ENCODE data around the gene TRMT2B. TPM values are rescaled to one million over a fixed set of nuclear protein-coding genes. Genes with fewer than 3 reads are reported as not detected.
"Not testable (repeated sequence)": the region's sequence is repeated elsewhere in the genome, so short reads cannot be mapped to it uniquely, and the experiment has no call there.

Gene TRMT2B, protein sequence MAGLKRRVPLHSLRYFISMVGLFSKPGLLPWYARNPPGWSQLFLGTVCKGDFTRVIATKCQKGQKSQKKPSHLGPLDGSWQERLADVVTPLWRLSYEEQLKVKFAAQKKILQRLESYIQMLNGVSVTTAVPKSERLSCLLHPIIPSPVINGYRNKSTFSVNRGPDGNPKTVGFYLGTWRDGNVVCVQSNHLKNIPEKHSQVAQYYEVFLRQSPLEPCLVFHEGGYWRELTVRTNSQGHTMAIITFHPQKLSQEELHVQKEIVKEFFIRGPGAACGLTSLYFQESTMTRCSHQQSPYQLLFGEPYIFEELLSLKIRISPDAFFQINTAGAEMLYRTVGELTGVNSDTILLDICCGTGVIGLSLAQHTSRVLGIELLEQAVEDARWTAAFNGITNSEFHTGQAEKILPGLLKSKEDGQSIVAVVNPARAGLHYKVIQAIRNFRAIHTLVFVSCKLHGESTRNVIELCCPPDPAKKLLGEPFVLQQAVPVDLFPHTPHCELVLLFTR
- 14.5 and 17.1 TPM in 2 replicates for total RNA-seq

DNA sequence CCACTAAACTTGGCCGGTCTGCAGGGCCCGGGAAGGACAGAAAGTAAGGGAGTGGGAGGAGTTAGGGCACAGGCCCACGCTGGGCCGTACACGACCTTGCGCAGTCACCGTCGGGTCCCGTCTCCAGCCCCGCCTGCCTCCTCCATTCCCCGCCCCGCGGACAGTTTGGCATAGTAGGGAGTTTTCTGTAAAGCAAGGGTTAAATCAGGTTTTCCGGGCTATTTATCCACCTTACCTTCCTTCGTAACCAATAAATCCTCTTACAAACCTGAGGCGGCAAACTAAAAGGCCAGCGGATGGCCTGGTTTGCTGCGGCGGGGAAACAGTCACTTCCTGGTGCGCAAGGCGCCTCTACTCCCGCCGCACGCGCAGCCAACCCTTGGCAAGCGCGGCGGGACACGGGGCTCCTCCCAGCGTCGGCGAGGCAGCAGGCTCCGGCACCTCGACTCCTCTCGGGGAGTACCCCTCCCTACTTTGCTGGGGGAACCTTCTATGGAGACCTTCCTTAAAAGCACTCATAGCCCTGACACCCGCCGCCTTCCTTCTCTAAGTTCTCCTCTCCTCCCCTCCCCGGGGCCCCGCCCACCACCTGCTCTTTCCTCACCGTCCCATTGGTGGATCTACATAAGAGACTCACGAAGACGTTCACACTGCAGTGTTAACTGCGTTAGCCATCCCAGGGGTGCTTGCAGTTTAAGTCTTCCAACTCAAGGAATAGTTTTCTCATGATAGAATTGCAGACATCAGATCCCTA lies at the start of gene TRMT2B:
TRMT2B (minus strand) TSS at position 563 of the 754 bp plus-strand sequence. CDS start 9,822 bp downstream, outside the sequence.
- DNase-seq (ENCODE audit: low read depth in 2 of 2): peak; percentile 10 to 69

DNA sequence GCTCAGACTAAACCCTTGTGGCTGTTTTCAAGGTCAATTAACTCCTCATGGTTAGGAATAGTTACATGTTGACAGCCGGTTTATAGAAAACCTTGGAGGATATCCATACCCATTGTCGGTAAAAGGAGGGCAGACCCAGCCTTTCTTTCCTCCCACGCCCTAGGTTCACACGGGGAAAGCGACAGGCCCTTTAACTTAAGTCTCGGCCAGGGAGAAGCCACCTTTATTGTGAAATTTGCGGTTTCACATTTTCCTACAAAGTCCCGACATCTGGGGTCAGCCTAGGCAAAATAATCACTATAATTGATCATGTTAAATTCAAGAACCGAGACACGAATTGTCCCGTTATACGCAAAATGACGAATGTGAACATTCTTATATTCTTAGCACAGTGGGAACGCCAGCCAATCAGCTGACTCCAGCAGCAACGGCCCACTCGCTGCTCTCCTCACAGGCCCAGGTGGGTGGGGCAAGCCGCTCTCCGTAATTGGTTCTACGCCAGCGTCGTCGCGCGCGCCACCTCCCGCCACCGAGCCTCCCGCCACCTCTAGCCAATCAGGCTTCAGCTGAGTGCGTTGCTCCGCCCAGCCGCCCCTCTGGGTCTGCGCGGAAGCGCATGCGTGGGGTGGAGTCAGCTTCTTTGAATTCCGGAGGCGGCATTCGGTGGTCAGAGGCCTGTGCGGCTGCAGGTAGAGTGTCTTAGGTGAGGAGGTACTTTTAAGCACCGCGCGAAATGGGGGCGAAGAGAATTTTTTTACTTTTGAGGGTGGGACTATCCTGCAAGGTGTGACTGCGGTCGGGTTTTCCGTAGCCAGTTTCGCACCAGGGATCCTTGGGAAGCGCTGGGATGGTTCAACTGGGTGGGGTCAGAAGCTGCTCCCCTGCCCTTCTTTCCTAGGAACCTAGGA lies 45.9 kb upstream of the TRMT2B start, which contains the start of gene CENPI:
CENPI (plus strand) TSS at position 659 of the 908 bp plus-strand sequence. CDS start 2,867 bp downstream, outside the sequence.
- DNase-seq (ENCODE audit: low read depth in 2 of 2): peak; percentile 82 to 95

DNA sequence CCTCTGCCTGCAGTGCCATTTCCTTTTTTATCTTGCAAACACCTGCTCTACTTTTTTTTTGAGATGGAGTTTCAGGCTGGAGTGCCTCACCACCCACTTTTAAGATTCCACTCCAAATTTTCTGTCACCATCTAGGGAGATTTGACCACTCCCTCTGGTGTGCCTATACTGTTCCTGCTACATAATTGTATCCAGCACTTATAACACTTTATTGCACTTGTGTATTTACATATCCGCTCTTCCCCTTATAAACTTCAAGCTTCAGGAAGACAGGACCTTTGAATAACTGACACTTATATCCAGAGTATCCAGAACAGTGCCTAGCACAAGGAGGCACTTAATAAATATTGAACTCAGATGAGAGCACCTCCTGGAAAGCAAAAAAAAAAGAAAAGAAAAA lies 39.9 kb upstream of the TRMT2B start:
- DNase-seq (ENCODE audit: low read depth in 2 of 2): no peak

DNA sequence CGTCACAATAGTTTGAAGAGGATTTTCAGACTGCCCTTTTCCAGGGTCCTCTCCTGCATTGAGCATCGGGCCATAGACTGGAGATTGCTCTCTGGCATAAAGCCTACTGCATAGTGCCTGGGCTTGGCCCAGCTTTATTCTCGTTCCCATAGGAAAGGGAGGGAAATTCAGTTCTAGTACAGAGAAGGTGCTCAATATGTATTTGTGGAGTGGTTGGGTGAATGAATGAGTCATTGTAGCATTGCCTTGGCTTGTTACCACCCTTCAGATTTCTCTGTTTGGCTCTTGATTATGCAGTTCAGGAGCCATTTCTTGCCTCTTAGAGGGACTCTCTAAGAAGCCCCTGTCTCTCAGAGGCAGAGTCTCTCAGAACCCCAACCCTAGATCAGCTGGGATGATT lies 29.3 kb upstream of the TRMT2B start:
- DNase-seq (ENCODE audit: low read depth in 2 of 2): no peak

DNA sequence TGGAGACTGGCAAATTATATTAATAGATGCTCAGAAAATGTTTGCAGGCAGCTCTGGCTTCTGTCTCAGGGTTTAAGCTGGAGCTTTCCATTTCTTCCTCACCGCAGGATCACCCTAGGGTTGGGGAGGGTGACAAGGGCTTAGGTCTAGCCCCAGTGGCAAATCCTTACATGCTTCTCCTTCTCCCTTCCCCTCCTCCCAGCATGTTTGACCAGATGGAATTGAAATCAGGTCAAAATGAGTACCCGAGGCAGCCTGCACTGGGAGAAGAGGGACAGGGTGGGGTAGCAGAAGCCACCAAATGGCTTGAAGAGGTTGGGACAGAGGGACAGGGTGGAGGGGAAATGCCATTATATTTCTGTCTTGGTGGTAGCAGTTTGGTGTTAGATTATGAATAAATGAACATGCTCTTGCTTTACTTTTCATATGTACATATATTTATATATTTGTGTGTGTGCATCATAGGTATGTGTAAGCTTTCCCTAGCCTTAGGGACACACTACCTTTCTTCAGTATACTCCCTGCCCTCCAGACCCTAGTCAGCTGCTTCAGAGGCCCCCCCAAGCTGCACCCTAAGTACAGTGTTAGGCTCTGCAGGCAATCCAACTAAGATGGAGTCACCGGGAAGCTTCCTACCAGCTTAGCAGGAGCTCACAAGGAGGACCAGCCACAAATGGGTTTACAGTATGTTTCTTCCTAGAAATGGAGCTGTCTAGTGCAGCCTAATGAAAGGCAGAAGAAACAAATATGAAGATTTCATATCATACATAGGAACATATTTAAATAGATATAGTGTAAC lies 28.6 kb upstream of the TRMT2B start:
- DNase-seq (ENCODE audit: low read depth in 2 of 2): no peak

DNA sequence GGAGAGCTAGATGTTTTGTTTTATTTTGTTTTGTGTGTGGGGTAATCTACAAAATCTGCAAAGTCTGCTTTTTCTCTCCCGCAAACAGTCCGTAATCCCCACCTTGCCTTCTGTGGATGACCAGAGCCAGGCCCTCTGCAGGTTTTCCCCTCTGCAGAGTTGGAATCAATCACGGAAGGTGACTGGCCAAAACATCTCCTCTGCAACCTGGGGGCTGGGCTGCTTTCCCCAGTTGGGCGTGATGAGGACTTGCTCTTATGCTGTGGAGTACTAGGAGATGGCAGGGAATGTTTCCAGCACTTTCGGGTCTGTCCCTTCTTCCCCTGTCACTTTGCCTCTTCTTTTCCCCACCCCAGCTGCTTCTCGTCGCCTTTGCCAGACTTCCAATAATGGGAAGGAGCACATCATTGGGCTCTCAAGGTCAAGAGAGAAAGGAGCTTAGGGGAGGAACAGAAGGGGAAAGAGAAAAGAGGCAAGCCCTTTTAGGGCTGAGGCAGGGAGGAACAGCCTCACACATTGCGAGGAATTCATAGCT lies 27.9 kb upstream of the TRMT2B start:
- no peak for DNase-seq (ENCODE audit: low read depth in 2 of 2)

DNA sequence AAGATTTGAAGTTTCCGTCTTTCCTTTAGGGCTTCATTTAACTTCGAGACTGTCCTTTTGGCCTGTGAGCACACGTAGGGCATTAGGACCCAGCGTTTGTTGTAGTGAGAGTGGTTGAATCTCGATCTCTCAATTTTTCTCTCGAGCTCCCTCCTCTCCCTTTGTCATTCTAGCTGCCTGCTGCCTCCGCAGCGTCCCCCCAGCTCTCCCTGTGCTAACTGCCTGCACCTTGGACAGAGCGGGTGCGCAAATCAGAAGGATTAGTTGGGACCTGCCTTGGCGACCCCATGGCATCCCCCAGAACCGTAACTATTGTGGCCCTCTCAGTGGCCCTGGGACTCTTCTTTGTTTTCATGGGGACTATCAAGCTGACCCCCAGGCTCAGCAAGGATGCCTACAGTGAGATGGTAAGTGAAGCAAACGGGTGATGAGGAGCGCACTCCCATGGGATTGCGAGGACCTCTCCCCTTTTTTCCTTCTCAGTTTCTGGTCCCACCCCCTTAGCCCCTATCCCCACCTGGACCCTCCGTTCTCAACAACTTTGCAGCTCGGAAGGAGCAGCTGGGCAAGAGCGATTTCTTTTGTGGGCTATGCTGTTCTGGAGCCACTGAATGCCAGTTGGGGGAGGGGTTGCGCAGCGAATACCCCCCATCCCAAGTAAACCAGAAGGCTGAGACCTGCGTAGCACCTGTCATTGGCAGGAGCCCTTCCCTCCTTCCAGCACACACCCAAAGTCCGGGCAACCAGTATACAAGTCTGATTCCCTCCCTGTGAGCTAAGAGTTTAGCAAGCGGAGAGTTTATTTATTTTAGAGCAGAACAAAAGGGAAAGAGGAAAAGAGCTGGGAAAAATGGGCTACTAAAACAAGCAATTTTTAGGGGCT lies 27.0 kb upstream of the TRMT2B start, which contains the start of gene TMEM35A:
TMEM35A (plus strand) TSS at position 164 of the 883 bp plus-strand sequence; CDS start at position 288, 124 bp downstream.
- peak in 1 of 2 donors; percentile 16 for DNase-seq (ENCODE audit: low read depth in 2 of 2)

DNA sequence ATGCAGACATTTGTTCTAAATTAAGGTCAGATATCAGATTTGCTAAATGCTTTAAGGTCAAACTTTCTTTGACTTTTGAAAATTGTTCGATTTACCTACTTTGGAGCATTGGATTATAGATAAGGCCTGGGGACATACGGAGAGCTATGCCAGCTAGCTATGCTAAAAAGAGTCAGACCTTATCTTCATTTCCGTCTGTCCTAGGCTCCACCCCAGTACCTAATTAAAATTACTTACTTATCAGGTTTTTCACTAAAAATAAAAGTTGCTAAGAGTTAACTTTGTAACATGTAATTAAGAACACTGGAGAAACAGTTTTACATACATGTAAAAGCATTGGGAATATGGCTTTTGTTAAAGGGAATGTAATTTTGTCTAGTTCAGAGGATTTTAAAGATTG lies 19.7 kb upstream of the TRMT2B start:
- no peak for DNase-seq (ENCODE audit: low read depth in 2 of 2)

DNA sequence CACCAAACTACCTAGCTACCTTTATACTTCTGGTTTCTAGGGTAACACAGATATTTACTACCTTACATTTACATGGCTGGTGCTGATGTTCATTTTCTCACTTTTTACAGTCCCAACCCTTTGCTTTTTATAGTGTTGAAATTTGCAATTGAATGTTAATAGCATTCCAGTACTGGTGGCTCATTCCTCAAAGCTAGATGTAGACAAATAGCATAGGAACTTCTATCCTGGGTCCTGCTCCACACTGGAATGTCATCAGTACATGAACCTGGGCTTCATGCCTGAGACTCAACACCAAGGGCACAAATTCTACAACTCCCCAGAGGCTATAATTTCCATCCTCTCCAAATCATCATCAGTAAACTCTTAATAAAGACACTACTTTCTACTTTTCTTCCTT lies 10.3 kb upstream of the TRMT2B start:
- DNase-seq (ENCODE audit: low read depth in 2 of 2): no peak

DNA sequence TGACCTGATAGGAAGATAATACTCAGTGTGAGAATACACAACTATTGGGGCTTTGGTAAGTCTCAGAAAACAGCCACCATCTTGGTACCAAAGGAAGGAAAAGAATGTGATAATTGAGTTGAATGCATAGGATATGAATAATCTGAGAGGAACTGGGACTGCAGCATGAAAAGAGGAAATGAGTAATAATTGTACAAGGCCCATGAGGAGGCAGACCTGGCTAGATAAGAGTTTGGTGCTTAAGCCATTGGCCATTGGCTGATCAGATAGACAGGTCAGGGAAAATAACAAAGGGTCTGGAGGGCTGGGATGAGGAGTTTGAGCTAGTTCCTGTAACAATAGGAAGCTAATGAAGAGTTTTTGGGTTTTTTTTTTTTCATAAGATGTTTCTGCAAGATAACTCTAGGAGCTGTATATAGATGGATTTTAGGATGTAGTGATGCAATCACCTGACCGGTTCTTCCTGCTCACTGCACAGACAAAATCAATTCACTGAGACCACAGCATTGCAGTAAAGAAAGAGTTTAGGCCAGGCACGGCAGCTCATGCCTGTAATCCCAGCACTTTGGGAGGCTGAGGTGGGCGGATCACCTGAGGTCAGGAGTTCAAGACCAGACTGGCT lies 5.3 kb upstream of the TRMT2B start:
- DNase-seq (ENCODE audit: low read depth in 2 of 2): peak; percentile 32 to 88

DNA sequence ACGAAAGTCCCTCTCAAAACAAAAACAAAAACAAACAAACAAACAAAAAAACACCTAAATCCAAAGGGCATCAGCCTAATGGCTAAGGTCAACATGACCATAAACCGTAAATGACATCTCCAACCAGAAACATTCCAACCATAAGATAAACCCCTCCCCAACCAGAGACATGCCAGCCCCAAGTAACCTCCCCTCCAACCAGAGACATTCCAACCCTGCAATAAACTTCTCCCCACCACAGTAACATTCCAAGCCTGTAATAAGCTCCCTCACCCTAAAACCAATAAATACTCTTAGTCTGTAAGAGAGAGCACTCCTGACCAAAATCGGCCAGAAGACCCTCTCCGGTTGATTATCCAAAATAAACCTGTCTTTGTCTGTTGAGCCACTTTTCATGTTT lies 4.6 kb upstream of the TRMT2B start:
- not testable (repeated sequence) for DNase-seq (ENCODE audit: low read depth in 2 of 2)

DNA sequence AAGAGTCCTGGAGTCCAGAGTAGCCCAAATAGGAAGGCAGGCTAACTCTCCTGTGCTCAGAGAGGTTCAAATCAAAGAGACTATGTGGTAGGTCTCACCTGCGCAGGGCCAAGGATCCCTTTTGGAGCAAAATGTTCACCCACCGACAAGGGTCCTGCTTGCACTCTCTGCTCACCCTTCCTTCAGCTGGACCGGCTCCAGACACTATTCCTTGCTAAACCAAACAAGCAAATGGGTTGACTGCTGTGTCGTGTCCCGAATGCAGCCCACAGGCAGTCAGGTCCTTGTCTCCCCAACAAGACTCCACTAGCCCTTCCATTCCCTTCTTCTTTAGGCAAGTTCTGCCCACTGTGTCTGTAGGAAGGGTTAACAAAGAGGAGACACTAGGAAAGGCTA lies 760 bp downstream of the TRMT2B start:
- no peak for DNase-seq (ENCODE audit: low read depth in 2 of 2)

DNA sequence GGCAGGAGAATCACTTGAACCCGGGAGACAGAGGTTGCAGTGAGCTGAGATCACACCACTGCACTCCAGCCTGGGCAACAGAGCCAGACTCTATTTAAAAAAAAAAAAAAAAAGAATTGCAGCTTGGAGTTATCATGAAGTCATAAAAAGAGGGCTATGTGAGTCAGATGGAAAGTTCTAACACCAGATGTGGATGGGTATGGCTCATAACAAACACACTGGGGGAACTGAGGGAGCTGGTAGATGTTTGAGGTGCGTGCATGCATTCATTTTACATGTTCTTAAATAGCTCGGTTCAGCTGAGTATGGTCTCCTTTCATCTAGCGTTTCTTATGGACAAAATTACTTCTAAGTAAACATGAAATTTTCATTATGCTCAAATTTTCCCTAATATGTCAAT lies 11.7 kb downstream of the TRMT2B start:
- DNase-seq (ENCODE audit: low read depth in 2 of 2): no peak

DNA sequence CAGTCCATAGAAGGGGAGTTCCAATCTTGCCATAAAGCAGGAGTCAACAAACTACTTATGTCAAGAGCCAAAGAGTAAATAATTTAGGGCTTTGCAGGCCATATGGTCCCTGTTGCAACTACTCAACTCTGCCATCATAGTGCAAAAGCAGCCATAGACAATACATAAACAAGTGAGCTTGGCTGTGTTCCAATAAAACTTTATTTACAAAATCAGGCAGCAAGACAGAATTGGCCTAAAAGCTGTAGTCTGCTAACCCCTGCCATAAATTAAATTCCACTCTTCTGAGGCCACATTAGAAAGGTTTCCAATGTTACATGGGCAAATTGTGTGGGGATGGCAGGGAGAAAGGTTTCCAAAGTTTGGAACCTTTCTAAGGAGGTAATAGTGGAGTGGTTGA lies 14.7 kb downstream of the TRMT2B start:
- DNase-seq (ENCODE audit: low read depth in 2 of 2): no peak

DNA sequence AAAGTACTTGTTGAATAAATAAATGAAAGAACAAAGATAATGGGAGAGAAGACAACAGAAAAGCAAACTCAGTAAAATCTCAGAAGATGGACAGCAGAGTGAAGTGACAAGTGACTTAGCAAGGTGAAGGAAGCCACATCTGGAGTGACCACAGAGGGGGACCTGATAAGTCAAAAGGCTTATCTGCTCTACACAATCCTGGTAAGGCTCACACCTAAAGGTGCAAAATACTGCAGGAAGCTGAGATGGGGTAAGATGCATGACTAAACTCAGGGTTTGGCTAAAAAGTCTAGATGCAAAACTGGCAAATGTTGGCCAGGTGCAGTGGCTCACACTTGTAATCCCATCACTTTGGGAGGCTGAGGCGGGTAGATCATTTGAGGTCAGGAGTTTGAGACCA lies 22.2 kb downstream of the TRMT2B start:
- no peak for DNase-seq (ENCODE audit: low read depth in 2 of 2)

DNA sequence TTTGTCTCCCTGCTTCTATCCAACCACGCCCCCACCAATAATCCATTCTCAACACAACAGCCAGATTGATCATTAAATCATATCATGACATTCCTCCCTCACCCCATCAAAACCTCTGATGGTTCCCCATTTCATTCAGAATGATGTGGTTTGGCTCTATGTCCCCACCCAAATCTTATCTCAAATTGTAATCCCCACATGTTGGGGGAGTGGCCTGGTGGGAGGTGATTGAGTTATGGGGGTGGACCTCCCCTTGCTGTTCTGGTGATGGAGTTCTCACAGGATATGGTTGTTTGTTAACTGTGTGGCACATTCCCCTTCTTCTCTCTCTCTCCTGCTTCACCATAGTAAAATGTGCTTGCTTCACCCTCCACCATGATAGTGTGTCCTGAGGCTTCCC lies 23.3 kb downstream of the TRMT2B start:
- DNase-seq (ENCODE audit: low read depth in 2 of 2): no peak

DNA sequence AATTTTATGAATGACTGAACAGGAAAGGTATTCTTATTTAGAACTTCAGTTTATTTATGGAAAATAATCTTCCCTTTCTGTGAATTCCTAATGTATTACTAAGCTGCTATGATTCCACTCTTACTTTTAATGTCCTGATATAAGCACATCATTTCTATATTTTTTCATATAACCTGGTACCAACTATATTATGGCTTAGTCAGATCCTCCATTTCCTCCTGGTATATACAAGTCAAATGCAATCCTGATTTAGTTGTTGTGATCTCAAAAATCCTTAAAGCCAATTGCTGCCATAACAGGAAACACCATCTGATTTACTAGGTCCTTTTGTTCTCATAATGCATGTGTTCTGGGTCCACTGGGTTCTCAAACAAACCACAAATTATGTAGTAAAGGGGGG lies 26.8 kb downstream of the TRMT2B start:
- peak in 1 of 2 donors; percentile 60 for DNase-seq (ENCODE audit: low read depth in 2 of 2)

DNA sequence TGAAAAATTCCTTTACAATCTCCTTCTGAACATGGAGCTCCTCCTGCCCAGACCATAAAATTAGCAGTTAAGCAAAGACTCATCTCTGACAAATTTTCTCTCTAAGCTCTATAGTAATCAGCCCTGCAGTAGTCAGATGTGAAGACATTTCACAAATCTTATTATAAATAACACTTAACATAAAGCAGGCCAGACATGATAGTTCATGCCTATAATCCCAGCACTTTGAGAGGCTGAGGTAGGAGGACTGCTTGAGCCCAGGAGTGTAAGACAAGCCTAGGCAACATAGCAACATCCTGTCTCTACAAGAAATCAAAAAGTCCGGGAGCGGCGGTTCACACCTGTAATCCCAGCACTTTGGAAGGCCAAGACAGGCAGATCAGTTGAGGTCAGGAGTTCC lies 29.9 kb downstream of the TRMT2B start:
- no peak for DNase-seq (ENCODE audit: low read depth in 2 of 2)

DNA sequence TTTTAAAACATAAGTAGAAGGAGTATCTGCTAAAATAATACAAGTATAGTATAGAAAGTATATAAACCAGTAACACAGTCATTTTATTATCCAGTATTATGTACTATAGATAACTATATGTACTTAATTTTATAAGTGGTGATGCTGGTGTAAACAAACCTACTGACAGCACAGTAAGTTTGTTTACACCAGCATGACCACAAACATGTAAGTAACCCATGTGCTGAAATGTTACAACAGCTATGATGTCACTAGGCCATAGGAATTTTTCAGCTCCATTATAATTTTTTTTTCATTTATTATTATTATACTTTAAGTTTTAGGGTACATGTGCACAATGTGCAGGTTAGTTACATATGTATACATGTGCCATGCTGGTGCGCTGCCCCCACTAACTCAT lies 39.9 kb downstream of the TRMT2B start:
- DNase-seq (ENCODE audit: low read depth in 2 of 2): not testable (repeated sequence)
